ENCODE results near the gene ANAPC10.
"Not testable (repeated sequence)": the region's sequence is repeated elsewhere in the genome, so short reads cannot be mapped to it uniquely, and the experiment has no call there.

The ANAPC10 gene

DNA sequence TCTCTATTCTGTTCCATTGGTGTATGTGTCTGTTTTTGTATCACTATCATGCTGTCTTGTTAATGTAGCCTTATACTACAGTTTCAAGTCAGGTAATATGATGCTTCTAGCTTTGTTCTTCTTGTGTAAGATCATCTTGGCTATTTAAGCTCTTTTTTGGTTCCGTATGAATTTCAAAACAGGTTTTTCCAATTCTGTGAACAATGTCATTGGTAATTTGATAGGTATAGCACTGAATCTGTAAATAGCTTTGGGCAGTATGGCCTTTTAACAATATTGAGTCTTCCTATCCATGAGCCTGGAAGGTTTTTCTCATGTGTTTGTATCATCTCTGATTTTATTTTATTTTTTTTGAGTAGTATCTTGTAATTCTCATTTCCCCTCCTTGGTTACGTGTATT lies 94.3 kb downstream of the ANAPC10 start:
- no peak for DNase-seq (ENCODE audit: low read depth)

DNA sequence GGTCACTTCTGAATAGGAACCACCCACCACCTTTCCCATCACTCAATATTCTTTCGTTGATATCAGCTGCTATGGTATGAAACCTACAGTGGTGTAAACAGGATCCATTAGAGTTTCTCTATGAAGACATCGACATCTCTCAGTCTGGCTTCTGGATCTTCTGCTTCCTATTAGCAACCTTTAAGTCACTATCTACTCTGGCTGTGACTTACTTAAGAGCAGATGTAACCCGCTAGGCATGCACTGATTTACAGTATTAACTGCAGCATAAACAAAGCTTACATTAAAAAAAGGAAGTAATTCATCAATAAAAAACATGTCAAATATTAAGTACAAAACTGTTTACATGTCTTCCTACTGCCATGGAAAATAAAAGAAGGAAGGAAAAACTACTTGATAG lies 96.4 kb downstream of the ANAPC10 start:
- no peak for DNase-seq (ENCODE audit: low read depth)

DNA sequence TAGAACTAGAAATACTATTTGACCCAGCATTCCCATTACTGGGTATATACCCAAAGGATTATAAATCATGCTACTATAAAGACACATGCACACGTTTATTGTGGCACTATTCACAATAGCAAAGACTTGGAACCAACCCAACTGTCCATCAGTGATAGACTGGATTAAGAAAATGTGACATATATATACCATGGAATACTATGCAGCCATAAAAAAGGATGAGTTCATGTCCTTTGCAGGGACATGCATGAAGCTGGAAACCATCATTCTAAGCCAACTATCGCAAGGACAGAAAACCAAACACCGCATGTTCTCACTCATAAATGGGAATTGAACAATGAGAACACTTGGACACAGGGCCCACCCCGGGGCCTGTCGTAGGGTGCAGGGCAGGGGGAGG lies 97.3 kb downstream of the ANAPC10 start:
- not testable (repeated sequence) for DNase-seq (ENCODE audit: low read depth)

DNA sequence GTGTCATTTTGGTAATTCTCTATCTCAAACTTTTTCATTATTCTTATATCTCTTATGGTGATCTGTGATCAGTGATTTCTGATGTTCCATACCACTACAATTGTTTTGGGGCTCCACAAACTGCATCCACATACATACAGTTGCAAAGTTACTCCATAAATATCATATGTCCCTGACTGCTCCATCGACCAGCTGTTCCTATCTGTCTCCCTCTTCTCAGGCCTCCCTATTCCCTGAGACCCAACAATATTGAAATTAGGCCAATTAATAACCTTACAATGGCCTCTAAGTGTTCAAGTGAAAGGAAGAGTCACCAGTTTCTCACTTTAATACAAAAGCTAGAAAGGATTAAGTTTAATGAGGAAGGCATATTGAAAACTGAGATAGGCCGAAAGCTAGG lies 108.7 kb downstream of the ANAPC10 start:
- DNase-seq (ENCODE audit: low read depth) = no peak

DNA sequence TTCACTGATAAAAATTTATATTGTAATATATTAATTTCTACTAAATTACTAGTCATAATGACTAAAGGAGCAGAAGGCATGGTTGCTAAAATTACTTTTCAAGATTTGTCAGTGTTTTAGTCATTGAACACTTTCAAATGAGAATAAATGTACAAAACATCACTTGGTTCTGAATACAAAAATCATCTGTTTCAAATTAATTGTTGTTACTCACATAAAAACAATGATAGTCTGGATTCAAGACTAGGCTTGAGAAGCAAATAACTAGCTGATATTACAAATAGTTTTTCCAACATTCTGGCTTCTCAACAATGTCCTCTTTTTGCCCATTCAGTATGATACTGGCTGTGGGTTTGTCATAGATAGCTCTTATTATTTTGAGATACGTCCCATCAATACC lies 112.5 kb downstream of the ANAPC10 start:
- no peak for DNase-seq (ENCODE audit: low read depth)

DNA sequence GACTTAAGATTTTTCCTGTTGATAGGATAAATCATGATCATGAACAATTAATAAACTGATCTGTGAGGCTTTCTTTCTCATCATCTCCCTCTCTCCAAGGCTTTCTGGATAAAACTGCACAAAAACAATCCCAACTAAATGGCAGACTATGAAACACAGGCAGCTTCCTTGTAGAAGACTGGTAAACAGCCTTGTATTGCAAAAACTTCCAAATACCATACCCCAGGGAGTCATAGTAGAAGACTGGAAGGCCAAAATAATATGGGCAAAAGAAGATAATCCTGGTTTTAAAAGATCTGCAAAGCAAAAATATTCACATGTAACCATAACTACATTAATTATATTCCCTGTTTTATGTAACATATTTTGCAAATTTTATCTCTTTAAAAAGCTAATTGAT lies 113.0 kb downstream of the ANAPC10 start:
- no peak for DNase-seq (ENCODE audit: low read depth)

DNA sequence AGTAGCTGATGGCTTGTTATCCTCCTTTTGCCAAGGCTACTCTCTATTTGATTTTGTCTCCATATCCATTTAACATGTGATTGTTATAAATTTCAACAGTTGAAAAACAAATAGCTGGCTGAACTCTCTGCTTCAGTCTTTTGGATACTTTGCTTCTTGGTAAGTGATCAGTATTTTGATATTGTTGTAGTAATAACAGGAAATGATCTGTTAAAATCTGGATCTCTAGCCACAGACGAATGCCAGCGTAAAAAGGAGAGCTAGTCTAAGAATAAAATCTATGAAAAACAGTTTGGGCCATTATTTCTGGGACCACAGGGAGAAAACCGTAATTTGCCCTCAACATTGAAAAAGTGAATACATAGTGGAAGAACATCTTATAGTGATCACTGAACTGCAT lies 113.8 kb downstream of the ANAPC10 start:
- no peak for DNase-seq (ENCODE audit: low read depth)

DNA sequence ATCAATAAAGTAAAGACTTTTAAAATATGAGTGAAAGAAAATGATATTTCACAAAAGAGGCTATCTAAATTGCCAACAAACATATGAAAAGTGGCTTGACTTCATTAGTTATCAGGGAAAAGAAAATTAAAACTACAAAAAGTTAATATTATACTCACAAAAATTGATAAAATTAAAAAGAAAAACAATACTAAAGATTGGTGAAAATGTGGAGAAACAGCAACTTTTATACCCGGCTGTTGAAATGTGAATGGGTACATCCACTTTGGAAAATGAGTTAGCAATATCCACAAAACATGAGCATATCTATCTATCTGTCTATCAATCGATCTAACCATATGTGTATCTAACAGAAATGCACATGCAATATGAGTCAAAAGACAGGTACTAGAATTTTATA lies 122.3 kb downstream of the ANAPC10 start:
- DNase-seq (ENCODE audit: low read depth) = no peak

DNA sequence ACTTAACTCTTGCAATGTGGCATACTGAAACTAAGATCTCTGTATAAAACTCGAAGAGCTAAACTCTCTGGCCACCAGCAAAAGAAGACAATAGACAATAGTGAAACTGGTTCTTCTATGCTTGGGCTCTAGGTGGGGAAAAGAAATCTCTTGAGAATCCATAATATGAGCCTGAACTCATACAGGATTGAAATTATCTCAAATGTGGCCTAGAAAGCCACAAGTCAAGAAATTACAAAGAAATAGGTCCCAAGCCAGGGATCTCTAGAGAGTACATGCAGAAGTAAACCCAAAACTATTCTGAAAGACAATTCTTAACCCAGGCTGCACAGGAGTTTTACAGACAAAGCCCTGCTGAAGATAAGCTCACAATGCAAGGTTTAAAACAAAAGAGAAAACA lies 127.4 kb downstream of the ANAPC10 start:
- no peak for DNase-seq (ENCODE audit: low read depth)

DNA sequence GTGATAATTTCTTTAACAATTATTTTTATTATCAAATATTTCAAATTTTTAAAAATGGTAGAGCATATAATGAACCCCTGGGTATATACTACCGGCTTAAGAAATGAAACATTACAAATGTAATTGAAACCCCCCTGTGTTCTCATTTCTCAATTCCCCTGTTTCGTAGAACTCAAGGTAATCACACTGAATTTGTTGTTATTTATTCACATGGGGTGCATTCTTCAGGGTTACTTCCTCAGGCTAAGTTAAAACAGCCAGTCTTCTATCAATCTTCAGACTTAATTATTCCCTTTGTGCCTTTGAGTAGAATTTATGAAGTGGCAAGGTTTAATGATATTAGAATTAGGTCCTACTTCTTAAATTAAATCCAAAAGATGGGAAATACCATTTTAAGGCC lies 128.2 kb downstream of the ANAPC10 start:
- DNase-seq (ENCODE audit: low read depth) = no peak

DNA sequence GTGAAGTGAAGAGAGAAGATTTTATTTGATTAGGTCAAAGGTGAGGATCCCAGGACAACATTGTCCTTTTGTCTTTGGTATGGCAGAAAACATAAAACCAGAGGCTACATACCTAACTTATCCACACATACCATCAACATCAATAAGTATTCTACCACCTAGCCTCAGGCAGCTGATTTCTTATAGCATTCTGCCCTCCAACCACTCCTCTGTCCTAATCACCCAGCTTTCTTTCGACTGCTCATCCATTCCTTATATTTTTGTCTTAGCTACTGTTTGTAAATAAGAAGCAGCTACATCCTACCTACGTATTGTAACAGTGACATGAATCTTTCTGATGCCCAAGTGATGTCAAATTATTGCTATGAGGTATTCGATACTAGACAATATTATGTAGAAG lies 129.4 kb downstream of the ANAPC10 start:
- no peak for DNase-seq (ENCODE audit: low read depth)

DNA sequence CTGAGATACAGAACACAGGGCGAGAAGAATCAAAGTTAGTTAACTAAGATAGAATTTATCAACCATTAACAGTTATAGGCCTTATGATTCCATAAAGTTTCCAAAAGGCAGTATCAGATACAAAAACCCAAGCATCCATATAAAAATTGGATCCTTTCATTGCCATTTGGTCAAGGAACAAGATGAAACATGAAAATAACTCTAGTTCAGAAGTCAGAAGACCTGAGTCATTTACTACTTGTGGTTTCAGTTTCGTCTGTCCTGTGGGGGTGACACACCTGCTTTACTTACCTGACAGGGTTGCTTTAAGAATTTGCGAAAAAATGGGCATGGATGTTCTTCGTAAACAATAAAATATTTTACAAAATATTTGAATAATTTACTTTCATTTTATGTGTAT lies 130.8 kb downstream of the ANAPC10 start:
- DNase-seq (ENCODE audit: low read depth) = no peak

DNA sequence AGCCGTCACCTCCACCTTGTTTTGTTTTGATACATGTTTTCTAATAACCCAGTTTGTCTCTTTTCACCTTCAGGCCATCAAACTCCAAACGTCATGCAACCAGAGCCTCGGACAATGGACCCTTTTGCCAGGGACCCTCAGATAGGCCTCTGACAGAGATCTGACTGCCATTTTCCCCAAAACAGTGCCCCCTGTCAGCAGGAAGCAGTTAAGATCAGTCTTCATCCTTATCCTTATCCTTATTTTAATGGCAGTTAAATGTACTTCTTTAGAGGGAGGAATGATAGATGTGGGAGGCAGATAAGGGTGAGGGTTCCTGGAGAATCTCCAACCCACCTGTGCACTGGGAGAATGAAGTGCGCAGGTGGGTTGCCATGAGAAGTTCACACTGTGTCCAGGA lies 135.7 kb downstream of the ANAPC10 start:
- no peak for DNase-seq (ENCODE audit: low read depth)

DNA sequence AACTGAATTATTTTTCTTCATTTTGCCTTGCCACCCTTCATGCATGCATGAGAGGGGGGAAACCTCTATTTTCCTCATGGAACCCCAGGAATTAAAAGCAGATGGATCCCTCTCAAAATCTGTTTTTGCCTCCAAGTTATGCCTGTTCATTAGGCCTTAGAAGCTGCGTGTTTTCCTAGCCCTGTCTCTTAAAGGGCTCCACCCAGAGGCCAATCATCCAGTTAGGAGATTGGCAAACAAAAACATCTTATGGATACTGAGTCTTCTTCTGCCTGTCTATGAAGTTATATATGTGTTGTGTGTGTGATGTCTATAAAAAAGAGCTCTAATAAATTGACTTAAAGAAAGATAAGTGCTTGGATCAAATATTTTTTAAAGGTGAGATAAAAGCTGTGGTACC lies 142.9 kb downstream of the ANAPC10 start:
- no peak for DNase-seq (ENCODE audit: low read depth)

DNA sequence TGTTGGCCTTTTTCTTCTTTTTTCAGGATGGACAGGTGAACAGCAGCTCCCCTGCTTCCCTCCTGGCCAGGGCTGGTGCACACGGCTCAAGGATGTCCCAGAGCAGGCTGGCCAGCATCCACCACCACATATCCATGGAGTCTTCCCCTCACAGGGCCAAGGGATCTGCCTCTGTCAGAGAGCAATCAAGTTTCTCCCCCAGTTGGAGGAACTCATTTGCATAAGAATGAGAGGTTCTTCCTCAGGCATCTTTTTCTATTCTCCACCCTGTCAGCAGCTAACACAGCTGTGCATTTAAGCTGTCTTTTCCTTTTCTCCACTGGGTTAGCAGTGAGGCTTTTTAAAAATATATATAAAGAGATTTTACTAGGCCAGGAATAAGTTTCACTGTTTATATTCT lies 143.8 kb downstream of the ANAPC10 start:
- no peak for DNase-seq (ENCODE audit: low read depth)

DNA sequence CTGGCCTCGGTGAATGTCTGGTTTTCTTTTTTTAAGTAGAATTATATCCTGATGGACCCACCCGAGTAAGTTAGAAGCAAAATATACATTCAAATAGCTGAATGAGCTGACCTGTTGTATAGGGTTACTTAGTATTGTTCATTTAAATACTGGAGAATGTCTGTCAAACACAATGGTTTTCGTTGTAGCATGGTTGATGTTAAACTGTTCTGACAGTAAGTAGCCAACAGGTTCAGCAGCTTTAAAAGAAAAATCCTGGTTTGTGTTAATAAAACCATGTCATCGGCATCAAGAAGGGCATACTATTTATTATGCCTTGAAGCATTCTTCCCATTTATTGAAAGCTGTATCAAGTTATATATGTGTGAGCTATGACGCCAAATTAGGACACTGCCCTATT lies 149.6 kb downstream of the ANAPC10 start:
- DNase-seq (ENCODE audit: low read depth) = no peak

DNA sequence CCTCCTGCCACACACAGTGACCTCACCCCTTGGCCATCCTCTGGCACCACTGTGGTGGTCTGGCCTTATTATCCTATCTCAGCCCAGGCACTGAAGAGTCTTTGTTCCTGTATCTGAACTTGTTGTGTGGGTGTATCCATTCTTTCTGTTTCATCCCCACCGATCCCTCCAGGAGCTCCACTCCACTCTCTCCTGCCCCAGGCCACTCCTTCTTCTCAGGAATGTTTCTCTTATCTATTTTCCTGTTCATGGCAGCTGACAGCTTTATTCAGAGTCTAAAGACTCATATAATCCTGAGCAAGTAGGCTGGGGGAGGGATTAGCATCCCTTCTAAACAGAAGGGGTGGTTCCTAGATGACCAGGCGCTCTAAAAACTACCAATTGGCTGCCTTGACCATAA lies 150.0 kb downstream of the ANAPC10 start:
- no peak for DNase-seq (ENCODE audit: low read depth)
